GM08714 (cell line): ENCODE results near the gene TNFRSF18.

Experiments used
- H3K4me3 ChIP-seq: fragments of 200-500 bp; sonication (Bioruptor generic); 2 replicates; pipeline ENCODE4 v1.5.1; 2014; ENCODE audit warnings: mild to moderate bottlenecking, low read length, inconsistent platforms
- ZNF274 ChIP-seq: IDR thresholded peaks from 2 replicates; pipeline ENCODE4 v1.6.1; 2012; ENCODE audit warnings: mild to moderate bottlenecking, low read depth, low read length

Gene TNFRSF18

GRCh38 chr1:1215881-1216605 is 9.7 kb upstream of the TNFRSF18 start:
- TF ChIP-seq ZNF274 = no peak
- no peak overlapping the region for H3K4me3 ChIP-seq

- no peak overlapping the region for H3K4me3 ChIP-seq
- TF ChIP-seq ZNF274 = no peak
Observed at GRCh38 chr1:1215080-1215676, 8.8 kb upstream of the TNFRSF18 start.

- no peak within 1 kb of the TSS for H3K4me3 ChIP-seq
- TF ChIP-seq ZNF274 = no peak
Observed at GRCh38 chr1:1213345-1214265, 7.2 kb upstream of the TNFRSF18 start, which contains the start of gene TNFRSF4. Gene TNFRSF4 (minus strand): TSS chr1:1214153. CDS start chr1:1214127, 26 bp downstream.

DNA sequence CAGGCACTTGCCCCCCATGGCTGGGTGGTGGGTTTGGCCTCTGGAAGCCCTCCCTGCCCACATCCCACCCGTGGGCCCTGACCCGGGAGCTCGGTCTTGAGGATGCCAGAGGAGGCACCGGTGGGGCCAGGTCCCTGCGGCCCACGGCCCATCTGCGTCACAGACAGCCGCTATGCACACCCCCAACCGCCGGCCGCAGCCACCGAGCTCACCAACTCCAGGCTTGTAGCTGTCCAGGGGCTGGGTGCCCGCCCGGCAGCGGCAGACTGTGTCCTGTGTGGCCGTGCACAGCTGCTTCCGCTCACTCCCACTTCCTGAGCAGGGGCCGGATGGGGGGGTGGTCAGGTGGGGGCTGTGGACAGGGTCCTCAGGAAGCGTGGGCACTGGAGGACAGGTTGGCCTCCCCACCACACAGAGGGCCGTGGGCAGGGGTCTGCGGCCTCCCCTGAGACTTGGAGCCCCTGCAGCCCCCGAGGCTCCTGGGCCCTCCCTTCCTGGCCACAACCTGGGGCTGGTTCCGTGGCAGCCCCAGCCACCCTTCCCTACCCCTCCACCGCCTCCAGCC is 6.5 kb upstream of the TNFRSF18 start:
- H3K4me3 ChIP-seq = no peak overlapping the region; the same call in 1 of the 2 replicates
- TF ChIP-seq ZNF274 = no peak

GRCh38 chr1:1211541-1212441 is 5.4 kb upstream of the TNFRSF18 start:
- TF ChIP-seq ZNF274 = no peak

GRCh38 chr1:1210726-1211540 is 4.5 kb upstream of the TNFRSF18 start:
- H3K4me3 ChIP-seq = no peak overlapping the region
- TF ChIP-seq ZNF274 = no peak

More at GRCh38 chr1:1211541-1212441, 5.4 kb upstream of the TNFRSF18 start:
- H3K4me3 ChIP-seq = no peak overlapping the region

DNA sequence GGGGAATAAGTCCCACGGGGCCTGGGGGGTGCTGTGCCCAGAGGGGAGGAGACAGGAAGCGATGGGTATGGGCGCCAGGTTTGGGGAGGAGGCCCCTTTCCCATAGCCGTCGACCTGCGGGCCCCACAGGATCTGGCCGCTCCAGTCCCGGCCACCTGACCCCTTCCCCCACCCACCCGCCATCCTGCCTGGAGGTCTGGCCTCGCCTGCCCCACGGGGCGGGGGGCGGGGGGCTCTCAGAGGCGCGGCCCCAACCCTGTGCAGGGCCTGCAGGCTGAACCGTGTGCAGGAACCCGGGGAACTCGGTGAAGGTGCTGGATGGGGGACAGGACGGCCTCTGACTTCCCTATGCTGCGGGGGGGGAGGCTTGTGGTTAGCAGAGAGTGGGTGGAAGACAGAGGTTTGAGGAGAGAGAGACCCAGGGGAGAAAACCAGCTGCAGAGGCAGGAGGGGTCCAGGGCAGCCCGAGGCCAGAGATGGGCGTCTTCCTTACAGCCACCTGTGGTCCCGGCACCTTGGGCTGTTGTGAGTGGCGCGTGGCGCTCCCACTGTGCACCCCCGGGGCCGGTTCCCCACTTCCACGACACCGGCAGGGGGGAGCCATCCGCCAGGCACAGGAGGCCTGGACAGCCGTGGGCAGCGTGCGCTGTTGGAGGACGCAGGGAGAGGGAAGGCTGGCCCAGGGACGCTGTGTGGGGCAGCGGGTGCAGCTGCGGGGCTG is 2.5 kb upstream of the TNFRSF18 start:
- no peak for TF ChIP-seq ZNF274
- no peak overlapping the region for H3K4me3 ChIP-seq

- no peak for TF ChIP-seq ZNF274
- no peak overlapping the region for H3K4me3 ChIP-seq
Observed at GRCh38 chr1:1207571-1207892, 1.1 kb upstream of the TNFRSF18 start.

- no peak for TF ChIP-seq ZNF274
- H3K4me3 ChIP-seq = no peak overlapping the region
Observed at GRCh38 chr1:1206966-1207531, 657 bp upstream of the TNFRSF18 start.

GRCh38 chr1:1205769-1206375 is 520 bp downstream of the TNFRSF18 start:
- no peak overlapping the region; the same call in 1 of the 2 replicates for H3K4me3 ChIP-seq
- TF ChIP-seq ZNF274 = no peak

GRCh38 chr1:1204998-1205768 is 1.2 kb downstream of the TNFRSF18 start:
- H3K4me3 ChIP-seq = no peak overlapping the region

More at GRCh38 chr1:1204998-1205768, 1.2 kb downstream of the TNFRSF18 start:
- TF ChIP-seq ZNF274 = no peak
